ENCODE data around the gene FIBP. TPM values are rescaled to one million over a fixed set of nuclear protein-coding genes. Genes with fewer than 3 reads are reported as not detected.
A peak's percentile ranks its signal among the peaks of the same experiment; 100 is the strongest.

Gene FIBP
- total RNA-seq, 1 experiment from 2014 or later = 295 TPM

DNA sequence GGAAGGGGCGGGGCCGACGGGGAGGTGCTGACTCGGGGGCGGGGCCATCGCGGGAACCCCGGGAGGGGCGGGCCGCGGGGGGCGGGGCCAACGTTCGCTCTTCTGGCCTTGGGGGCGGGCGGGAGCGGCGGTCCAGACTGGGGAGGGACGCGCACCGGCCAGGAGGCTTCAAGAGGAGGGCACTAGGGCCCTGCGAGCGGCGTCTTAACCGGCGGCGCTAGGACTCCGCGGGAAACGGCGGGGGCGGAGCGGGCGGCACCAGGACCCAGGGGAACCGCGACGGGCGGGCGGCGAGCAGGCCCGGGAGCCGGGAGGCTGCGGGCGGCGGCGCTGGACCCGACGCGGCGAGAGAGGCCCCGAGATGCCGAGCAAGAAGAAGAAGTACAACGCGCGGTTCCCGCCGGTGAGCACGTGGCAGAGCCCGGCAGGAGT lies 30.9 kb upstream of the FIBP start, which contains the start of gene DRAP1:
Gene DRAP1, plus strand, starts transcription at position 286 of the 432 bp plus-strand sequence. Its CDS starts 76 bp downstream, at position 362.
- H3K4me1 ChIP-seq (replicated peaks) = peaks cover 57% of the 10 kb centered on the region
- H3K27ac ChIP-seq = peak within 1 kb of the TSS; percentile 93
- H3K36me3 ChIP-seq = peaks cover 79% of the 10 kb centered on the region
- H3K9me3 ChIP-seq (replicated peaks) = peaks cover 5% of the 10 kb centered on the region; the same call in 1 of the 2 replicates
- H3K27me3 ChIP-seq (replicated peaks) = no peaks in the 10 kb centered on the region
- DNase-seq (ENCODE audit: low read depth in 1 of 2, low spot score in 2 of 2) = peak; percentile 98 to 100
- peak within 1 kb of the TSS; percentile 94 for H3K4me3 ChIP-seq

DNA sequence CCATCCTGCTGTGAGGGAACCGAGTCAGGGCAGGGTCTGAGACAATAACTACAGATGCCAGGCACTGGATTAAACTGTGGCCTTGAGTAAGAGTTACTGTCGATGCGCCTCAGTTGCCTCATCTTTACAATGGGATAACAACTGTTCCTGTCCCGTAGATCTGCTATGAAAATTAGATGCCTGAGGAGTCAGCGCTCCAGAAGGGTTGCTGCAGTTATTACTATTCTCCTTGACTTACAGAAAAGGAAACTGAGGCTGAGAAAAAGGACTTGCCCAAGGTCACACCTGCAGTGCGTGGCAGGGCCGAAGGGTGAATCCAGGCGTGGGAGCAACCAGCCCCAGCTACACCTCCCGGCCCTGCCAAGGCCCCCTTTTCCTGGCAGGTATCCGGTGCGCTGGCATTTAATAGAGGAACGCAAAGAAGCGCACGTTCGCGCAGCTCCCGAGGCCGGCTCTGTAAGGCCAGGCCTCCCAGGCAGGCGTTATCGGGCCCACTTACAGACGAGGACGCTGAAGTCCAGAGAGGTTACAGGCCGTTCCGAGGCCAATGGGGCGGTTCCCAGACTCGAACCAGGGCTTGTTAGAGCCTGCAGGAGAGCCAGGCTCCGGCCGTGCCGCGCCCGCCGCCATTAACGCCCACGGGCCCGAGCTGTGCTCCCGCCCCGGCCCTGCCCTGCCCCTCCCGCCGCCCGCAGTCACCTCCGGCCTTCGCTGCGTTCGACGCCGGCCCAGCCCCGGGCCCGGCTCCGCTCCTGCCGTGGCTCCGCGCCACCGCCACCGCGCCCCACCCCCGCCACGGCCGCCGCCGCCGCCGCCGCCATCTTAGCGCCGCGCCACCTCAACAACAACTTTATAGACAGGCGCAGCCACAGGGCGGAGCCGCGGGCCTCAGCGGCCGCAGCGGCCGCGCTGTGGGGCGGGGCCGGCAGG lies 30.2 kb upstream of the FIBP start, which contains the start of gene C11orf68:
Gene C11orf68, minus strand, starts transcription at position 852 of the 930 bp plus-strand sequence. Its CDS starts 31 bp downstream, at position 821.
- Histone ChIP-seq H3K36me3 (peaks cover 74% of the 10 kb centered on the region), H3K27me3 (replicated peaks) (no peaks in the 10 kb centered on the region), H3K27ac (peak within 1 kb of the TSS; percentile 93), H3K4me1 (replicated peaks) (peaks cover 64% of the 10 kb centered on the region), H3K9me3 (replicated peaks) (peaks cover 5% of the 10 kb centered on the region; the same call in 1 of the 2 replicates), H3K4me3 (peak within 1 kb of the TSS; percentile 94)
- peak in 1 of 2 experiments; percentile 64 for DNase-seq (ENCODE audit: low read depth in 1 of 2, low spot score in 2 of 2)

DNA sequence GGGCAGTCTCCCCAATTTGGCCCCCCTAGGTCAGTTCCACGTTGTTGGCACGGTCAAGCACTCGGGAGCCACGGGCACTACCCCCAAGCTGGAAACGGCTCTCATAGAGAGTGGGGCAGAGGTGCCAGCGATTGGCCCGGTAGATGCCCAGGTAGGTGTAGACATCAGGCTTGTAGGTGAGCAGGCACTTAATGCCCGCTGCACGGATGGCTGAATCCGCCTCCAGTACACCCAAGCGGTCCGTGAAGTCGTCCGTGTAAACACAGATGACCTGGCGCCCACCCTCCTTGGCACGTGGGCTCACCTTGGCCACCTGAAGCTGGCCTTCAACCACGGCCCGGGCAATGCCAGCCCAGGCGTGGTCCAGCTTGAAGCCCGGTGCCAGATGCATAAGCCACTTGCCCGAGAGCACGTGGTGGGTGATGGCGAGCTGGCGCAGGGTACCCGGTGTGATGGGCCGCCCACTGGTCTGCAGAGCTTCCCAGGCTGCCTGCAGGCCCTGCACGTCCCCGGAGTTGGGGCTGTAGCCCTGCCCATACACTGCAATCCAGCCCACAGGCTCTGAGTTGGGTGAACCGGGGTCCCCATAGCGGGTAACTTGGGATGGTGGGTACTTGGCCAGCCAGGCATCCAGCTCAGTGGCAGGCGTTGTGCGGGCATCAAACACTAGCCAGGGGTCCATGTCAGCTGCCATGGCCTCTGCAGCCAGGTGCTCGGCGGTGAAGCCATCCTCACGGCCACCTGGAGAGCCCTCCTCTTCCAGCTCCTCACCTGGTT lies 29.4 kb upstream of the FIBP start:
- Histone ChIP-seq H3K9me3 (replicated peaks) (peaks cover 5% of the 10 kb centered on the region; the same call in 1 of the 2 replicates), H3K4me1 (replicated peaks) (peaks cover 72% of the 10 kb centered on the region), H3K4me3 (peak overlapping the region; percentile 94), H3K27ac (peak overlapping the region; percentile 93), H3K36me3 (peaks cover 66% of the 10 kb centered on the region), H3K27me3 (replicated peaks) (no peaks in the 10 kb centered on the region)
- DNase-seq (ENCODE audit: low read depth in 1 of 2, low spot score in 2 of 2) = no peak

DNA sequence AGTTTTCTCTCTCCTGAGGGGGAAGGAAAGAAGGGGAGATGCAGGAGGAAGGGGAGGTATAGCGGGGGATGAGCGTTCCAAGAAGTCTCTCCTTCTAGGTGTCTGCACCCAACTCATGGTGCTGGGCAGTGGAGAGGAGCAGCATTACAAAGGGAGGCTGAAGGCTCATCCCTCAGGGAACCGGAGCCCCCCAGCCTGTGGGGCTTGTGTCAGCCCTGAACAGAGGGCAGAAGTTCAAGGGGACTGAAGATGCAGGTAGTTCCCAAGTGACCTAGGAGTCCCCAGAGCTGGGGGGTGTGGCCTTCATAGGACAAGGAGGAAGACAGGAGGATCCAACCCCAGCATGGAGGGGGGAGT lies 28.8 kb upstream of the FIBP start:
- Histone ChIP-seq H3K36me3 (peaks cover 60% of the 10 kb centered on the region), H3K27me3 (replicated peaks) (no peaks in the 10 kb centered on the region), H3K27ac (peak overlapping the region; percentile 93), H3K4me1 (replicated peaks) (peaks cover 78% of the 10 kb centered on the region), H3K4me3 (peak overlapping the region; percentile 94; the same call in 1 of the 2 replicates), H3K9me3 (replicated peaks) (peaks cover 5% of the 10 kb centered on the region; the same call in 1 of the 2 replicates)
- DNase-seq (ENCODE audit: low read depth in 1 of 2, low spot score in 2 of 2) = no peak

DNA sequence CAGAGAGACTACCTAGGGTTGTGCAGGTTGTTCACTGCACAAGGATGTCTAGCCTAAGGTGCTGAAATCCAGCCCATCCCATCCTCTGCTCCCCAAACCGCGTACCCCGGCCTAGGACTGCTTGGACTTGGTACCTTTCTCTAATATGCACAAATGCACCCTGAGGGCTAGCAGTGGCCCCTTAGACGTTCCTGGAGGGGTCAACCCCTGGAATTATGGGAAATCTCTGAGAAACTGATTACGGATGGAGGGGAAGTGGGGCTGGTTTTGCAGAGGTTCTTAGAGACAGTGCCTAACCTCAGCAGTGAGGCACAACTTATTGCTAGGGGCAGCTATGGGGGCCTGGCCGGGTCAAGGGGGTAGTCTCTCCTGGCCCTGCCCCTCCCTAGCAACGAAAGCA lies 28.1 kb upstream of the FIBP start:
- Histone ChIP-seq H3K9me3 (replicated peaks) (peaks cover 5% of the 10 kb centered on the region; the same call in 1 of the 2 replicates), H3K27ac (peak overlapping the region; percentile 93), H3K27me3 (replicated peaks) (no peaks in the 10 kb centered on the region), H3K4me3 (peak overlapping the region; percentile 22), H3K36me3 (peaks cover 54% of the 10 kb centered on the region), H3K4me1 (replicated peaks) (peaks cover 85% of the 10 kb centered on the region)
- DNase-seq (ENCODE audit: low read depth in 1 of 2, low spot score in 2 of 2) = no peak

DNA sequence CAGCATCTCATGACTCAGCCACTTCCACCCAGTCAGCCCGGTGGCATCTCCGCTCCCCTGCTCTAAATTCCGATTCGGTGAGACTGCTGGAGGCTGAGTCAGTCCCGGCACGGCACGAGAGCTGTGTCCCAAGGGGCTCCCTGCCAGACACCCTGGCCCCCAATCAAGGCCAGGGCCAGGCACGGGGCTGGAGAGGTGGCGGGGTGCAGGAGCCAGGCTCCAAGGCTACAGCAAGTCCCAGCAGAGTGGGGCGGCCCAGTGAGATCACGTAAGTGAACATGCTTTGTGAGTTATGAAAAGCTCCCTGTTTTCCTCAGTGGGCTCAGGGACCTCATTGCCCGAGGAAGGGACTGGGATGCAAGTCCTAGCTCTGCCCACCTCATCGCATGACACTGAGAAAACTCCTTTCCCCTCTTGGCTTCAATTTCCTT lies 27.6 kb upstream of the FIBP start:
- Histone ChIP-seq H3K9me3 (replicated peaks) (peaks cover 5% of the 10 kb centered on the region; the same call in 1 of the 2 replicates), H3K27me3 (replicated peaks) (no peaks in the 10 kb centered on the region), H3K4me1 (replicated peaks) (peaks cover 89% of the 10 kb centered on the region), H3K27ac (peak overlapping the region; percentile 93), H3K36me3 (peaks cover 48% of the 10 kb centered on the region), H3K4me3 (peak overlapping the region; percentile 22)
- DNase-seq (ENCODE audit: low read depth in 1 of 2, low spot score in 2 of 2) = peak; percentile 100

DNA sequence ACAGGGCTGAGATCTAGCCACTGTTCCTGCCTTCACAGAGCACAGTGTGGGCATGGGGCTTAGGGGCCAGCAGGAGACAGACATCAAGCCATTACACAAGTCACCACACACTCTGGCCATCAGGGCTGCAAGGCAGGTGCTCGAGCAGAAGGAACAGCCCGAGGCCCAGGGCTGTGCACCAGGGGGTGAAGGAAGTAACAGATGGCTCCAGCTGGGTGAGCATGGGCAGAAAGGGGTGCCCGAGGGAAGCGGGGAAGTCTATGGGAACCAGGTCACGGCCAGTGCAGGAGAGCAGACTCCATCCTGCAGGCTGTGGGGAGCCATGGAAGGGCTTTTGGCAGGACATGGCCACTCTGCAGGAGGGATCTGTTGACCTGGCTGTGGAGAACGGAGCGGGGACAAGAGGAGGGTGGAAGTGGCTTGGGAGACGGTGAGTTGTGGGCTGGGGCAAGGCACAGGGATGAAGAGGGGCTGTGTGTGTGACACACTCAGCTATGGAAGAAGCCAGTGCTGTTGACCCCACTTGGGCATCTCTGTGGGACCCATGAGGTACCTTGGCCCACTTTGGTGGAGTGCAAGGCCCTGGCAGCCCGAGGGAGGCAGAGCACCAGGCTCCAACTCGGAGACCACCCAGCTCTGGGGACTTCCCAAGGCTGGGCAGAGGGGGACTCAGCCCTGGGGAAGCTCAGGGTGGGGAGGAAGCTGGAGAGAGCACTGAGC lies 27.0 kb upstream of the FIBP start:
- DNase-seq (ENCODE audit: low read depth in 1 of 2, low spot score in 2 of 2) = no peak
- H3K4me3 ChIP-seq = no peak overlapping the region
- peaks cover 89% of the 10 kb centered on the region for H3K4me1 ChIP-seq (replicated peaks)

DNA sequence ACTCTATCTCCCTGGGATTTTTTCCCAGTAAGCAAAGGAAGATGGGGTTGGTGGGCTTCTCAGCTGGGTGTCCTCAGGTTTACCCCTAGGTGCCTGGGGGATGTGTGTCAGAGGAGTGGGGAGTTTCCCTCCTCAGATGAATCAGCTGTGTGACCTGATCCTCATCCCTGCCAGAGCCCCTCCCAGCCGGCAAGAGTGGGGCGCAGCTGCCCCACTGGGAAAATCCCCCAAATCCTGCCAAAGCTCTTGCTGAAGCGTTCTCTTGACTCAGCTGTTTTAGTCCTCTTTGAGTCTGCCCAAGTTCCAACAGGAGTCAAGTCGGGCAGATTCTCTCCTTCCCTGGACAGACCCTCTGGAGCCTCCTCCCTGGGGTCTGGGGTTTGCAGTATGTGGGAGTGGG lies 24.6 kb upstream of the FIBP start:
- Histone ChIP-seq H3K36me3 (peaks cover 23% of the 10 kb centered on the region), H3K27me3 (replicated peaks) (no peaks in the 10 kb centered on the region), H3K27ac (peak overlapping the region; percentile 93), H3K4me1 (replicated peaks) (peaks cover 91% of the 10 kb centered on the region), H3K4me3 (no peak overlapping the region), H3K9me3 (replicated peaks) (no peaks in the 10 kb centered on the region)
- DNase-seq (ENCODE audit: low read depth in 1 of 2, low spot score in 2 of 2) = peak; percentile 90 to 94

More for the DNA sequence above, 27.0 kb upstream of the FIBP start:
- peaks cover 5% of the 10 kb centered on the region; the same call in 1 of the 2 replicates for H3K9me3 ChIP-seq (replicated peaks)
- H3K27me3 ChIP-seq (replicated peaks) = no peaks in the 10 kb centered on the region
- peaks cover 42% of the 10 kb centered on the region for H3K36me3 ChIP-seq
- H3K27ac ChIP-seq = peak overlapping the region; percentile 93

DNA sequence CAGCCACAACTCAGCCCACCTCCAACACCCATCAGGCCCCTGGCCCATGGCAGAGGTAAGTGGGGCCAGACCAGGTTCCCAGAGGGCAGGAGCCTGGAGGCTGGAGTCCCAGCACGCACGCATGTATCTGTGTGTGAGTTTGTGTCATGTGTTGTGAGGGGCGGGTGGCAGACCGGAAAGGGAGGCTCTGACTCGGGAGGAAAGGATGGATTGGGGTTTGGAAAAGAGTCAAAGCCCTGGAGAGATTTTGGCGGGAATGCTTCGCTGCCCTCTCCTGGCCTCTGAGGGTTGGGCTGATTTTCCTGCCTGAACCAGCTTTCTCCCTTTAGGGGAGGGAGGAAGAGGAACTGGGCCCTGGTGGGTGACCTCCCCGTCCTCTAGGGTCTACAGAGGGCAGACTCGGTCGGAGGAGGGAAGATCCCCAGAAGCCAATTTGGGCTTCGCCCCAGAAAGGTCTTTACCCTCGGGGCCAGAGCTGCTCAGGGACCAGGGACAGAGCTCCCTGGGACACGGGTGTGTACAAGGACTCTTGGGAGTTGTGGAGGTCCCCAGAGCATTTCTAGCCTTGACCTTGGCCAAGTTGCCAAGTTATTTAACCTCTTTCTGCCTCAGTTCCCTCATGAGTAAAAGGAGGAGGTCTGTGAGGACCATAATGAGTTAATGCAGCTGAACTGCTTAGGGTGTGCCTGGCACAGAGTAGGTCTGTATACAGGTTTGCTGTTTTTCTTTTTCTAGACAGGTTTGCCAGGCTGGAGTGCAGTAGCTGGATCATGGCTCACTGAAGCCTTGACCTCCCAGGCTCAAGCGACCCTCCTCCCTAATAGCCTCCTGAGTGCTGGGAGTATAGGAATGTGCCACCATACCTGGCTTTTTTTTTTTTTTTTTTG lies 23.7 kb upstream of the FIBP start:
- peak; percentile 98 to 99 for DNase-seq (ENCODE audit: low read depth in 1 of 2, low spot score in 2 of 2)
- Histone ChIP-seq H3K27me3 (replicated peaks) (no peaks in the 10 kb centered on the region), H3K4me3 (no peak overlapping the region), H3K4me1 (replicated peaks) (peaks cover 83% of the 10 kb centered on the region), H3K36me3 (peaks cover 14% of the 10 kb centered on the region), H3K27ac (peak overlapping the region; percentile 93), H3K9me3 (replicated peaks) (no peaks in the 10 kb centered on the region)

DNA sequence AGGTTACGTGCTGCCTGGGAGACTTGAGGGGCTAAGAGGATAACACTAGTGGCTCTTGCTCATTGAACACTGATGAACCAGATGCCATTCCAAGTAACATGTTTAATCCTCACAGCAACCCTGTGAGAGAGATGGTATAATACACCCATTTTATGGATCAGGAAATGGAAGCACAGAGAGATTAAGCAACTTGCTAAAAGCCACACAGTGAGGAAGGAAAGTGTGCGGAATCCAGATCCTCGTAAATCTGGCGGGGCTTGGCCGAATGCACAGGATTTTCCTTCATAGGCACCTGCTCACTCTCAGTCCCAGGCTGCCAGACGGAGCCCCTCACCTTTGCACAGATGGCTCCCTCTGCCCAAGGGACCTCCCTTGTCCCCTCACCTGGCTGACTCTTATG lies 19.6 kb upstream of the FIBP start:
- no peak for DNase-seq (ENCODE audit: low read depth in 1 of 2, low spot score in 2 of 2)
- no peak overlapping the region for H3K4me3 ChIP-seq
- no peak overlapping the region for H3K27ac ChIP-seq
- no peaks in the 10 kb centered on the region for H3K27me3 ChIP-seq (replicated peaks)
- H3K9me3 ChIP-seq (replicated peaks) = no peaks in the 10 kb centered on the region
- no peaks in the 10 kb centered on the region for H3K36me3 ChIP-seq
- peaks cover 69% of the 10 kb centered on the region for H3K4me1 ChIP-seq (replicated peaks)

DNA sequence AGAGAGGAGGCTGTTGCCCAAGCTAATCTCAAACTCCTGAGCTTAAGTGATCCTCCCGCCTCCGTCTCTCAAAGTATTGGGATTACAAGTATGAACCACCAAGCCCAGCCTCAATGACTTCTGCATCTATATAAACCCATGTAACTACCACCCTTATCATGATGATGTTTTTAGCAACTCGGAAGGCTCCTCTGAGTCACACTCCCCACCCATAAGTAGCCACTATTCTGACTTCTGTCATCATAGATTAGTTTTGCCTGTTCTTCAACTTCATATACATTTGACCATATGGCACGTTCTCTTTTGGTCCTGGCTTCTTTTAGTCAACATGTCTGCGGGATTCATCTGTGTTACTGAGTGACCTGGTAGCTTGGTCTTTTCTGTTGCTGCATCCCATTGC lies 18.3 kb upstream of the FIBP start:
- peaks cover 69% of the 10 kb centered on the region for H3K4me1 ChIP-seq (replicated peaks)
- no peak for DNase-seq (ENCODE audit: low read depth in 1 of 2, low spot score in 2 of 2)
- no peaks in the 10 kb centered on the region for H3K9me3 ChIP-seq (replicated peaks)
- no peaks in the 10 kb centered on the region for H3K27me3 ChIP-seq (replicated peaks)
- H3K27ac ChIP-seq = no peak overlapping the region
- H3K4me3 ChIP-seq = no peak overlapping the region
- H3K36me3 ChIP-seq = no peaks in the 10 kb centered on the region

DNA sequence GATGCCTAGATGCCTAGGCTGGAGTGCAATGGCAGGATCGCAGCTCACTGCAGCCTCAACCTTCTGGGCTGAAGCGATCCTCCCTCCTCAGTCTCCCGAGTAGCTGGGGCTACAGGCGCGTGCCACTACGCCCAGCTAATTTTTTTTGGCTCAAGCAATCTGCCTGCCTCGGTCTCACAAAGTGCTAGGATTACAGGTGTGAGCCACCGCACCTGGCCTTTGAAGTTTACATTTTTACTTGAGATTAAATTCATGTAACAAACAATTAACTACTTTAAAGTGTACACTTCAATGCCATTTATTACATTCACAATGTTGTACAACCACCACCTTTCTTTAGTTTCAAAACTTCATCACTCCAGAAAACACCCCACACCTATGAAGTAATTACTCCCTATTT lies 15.4 kb upstream of the FIBP start:
- Histone ChIP-seq H3K4me3 (no peak overlapping the region; the same call in 1 of the 2 replicates), H3K27ac (peak overlapping the region; percentile 90), H3K9me3 (replicated peaks) (no peaks in the 10 kb centered on the region), H3K27me3 (replicated peaks) (no peaks in the 10 kb centered on the region), H3K36me3 (peaks cover 15% of the 10 kb centered on the region), H3K4me1 (replicated peaks) (peaks cover 53% of the 10 kb centered on the region)
- DNase-seq (ENCODE audit: low read depth in 1 of 2, low spot score in 2 of 2) = no peak
